Measurements from ENCODE around the gene HECA. TPM values are rescaled to one million over a fixed set of nuclear protein-coding genes. Genes with fewer than 3 reads are reported as not detected.
"Not testable (repeated sequence)": the region's sequence is repeated elsewhere in the genome, so short reads cannot be mapped to it uniquely, and the experiment has no call there.

HECA gene
- total RNA-seq, 2 experiments from 2014 or later = 51.6 to 63.4 TPM

- Mint-ChIP-seq H3K36me3 (ENCODE audit: low read depth) (peaks cover 33% of the 10 kb centered on the region), H3K27ac (peak overlapping the region; percentile 98), H3K9me3 (ENCODE audit: low read depth) (no peaks in the 10 kb centered on the region), H3K27me3 (no peaks in the 10 kb centered on the region), H3K4me3 (peak overlapping the region; percentile 93), H3K4me1 (peaks cover 54% of the 10 kb centered on the region)
- ChIA-PET CTCF (interaction anchor here (0.7 to 3.3 kb wide), 2 partner anchors 229 to 310 kb away, joined by 3 to 10 read pairs; no protein-coding TSS in a partner anchor), POLR2A (interaction anchor here (1.1 to 1.5 kb wide), 2 partner anchors 26 to 234 kb away, joined by 5 to 12 read pairs; no protein-coding TSS in a partner anchor)
- peak; percentile 13 for ATAC-seq
- peak; percentile 75 for DNase-seq
- intact Hi-C loops (cut with DNase I, micrococcal nuclease) = loop anchor here (1.0 to 5.0 kb wide), 8 partner anchors 8 to 364 kb away; partner anchors contain the start of genes ABRACL (in 1 of the 2), CCDC28A (in 1 of the 2), CITED2 (in 1 of the 2) and REPS1 (in 1 of the 2)
Measured at GRCh38 chr6:139135578-139136545, 982 bp downstream of the HECA start.

GRCh38 chr6:139137706-139138105 lies 2.8 kb downstream of the HECA start:
- H3K36me3 Mint-ChIP-seq (ENCODE audit: low read depth) = peaks cover 42% of the 10 kb centered on the region
- peaks cover 49% of the 10 kb centered on the region for H3K4me1 Mint-ChIP-seq
- H3K9me3 Mint-ChIP-seq (ENCODE audit: low read depth) = no peaks in the 10 kb centered on the region
- ChIA-PET CTCF (interaction anchor here (0.6 to 3.3 kb wide), 13 partner anchors 9 to 232 kb away, joined by 3 to 19 read pairs (median 5); no protein-coding TSS in a partner anchor), POLR2A (interaction anchor here (1.0 to 2.0 kb wide), 9 partner anchors 9 to 237 kb away, joined by 3 to 13 read pairs (median 6); partner anchors contain the start of gene CITED2)
- H3K27me3 Mint-ChIP-seq = no peaks in the 10 kb centered on the region
- intact Hi-C loops (cut with DNase I, micrococcal nuclease) = loop anchor here (2.0 to 5.0 kb wide), 4 partner anchors 15 to 365 kb away; partner anchors contain the start of genes CCDC28A (in 1 of the 2) and REPS1 (in 1 of the 2)
- ATAC-seq = no peak
- H3K27ac Mint-ChIP-seq = peak overlapping the region; percentile 98
- DNase-seq = no peak
- peak overlapping the region; percentile 93 for H3K4me3 Mint-ChIP-seq

GRCh38 chr6:139140854-139141253 lies 6.0 kb downstream of the HECA start:
- Mint-ChIP-seq H3K27ac (peak overlapping the region; percentile 94), H3K36me3 (ENCODE audit: low read depth) (peaks cover 59% of the 10 kb centered on the region), H3K4me3 (peak overlapping the region; percentile 93), H3K4me1 (peaks cover 63% of the 10 kb centered on the region)
- intact Hi-C loops (cut with DNase I, micrococcal nuclease); ATAC-seq; DNase-seq; H3K27me3 Mint-ChIP-seq; H3K9me3 Mint-ChIP-seq (ENCODE audit: low read depth): not testable (repeated sequence)
- POLR2A ChIA-PET = interaction anchor here (0.7 kb wide), 1 partner anchor 24 kb away, joined by 3 read pairs; no protein-coding TSS in a partner anchor
- CTCF ChIA-PET = interaction anchor here (0.8 to 2.6 kb wide), 6 partner anchors 9 to 234 kb away, joined by 3 to 8 read pairs (median 4); partner anchors contain the start of gene CITED2

- H3K4me1 Mint-ChIP-seq = peaks cover 77% of the 10 kb centered on the region
- ATAC-seq (no peak), DNase-seq (no peak)
- no peaks in the 10 kb centered on the region for H3K27me3 Mint-ChIP-seq
- H3K4me3 Mint-ChIP-seq = peak overlapping the region; percentile 53
- peaks cover 54% of the 10 kb centered on the region for H3K36me3 Mint-ChIP-seq (ENCODE audit: low read depth)
- peak overlapping the region; percentile 99 for H3K27ac Mint-ChIP-seq
- ChIA-PET POLR2A (interaction anchor here (0.7 to 1.2 kb wide), 5 partner anchors 8 to 108 kb away, joined by 3 to 5 read pairs (median 3); no protein-coding TSS in a partner anchor), CTCF (interaction anchor here (0.6 to 4.8 kb wide), 5 partner anchors 10 to 120 kb away, joined by 3 to 53 read pairs (median 5); no protein-coding TSS in a partner anchor)
- no peaks in the 10 kb centered on the region for H3K9me3 Mint-ChIP-seq (ENCODE audit: low read depth)
- intact Hi-C loops (cut with DNase I, micrococcal nuclease) = no loop called here
Measured at GRCh38 chr6:139142262-139142661, 7.4 kb downstream of the HECA start.

- H3K4me3 Mint-ChIP-seq = peak overlapping the region; percentile 53
- no peaks in the 10 kb centered on the region for H3K9me3 Mint-ChIP-seq (ENCODE audit: low read depth)
- peaks cover 85% of the 10 kb centered on the region for H3K4me1 Mint-ChIP-seq
- DNase-seq = no peak
- ChIA-PET CTCF (interaction anchor here (0.6 to 4.8 kb wide), 10 partner anchors 9 to 231 kb away, joined by 3 to 53 read pairs (median 5); partner anchors contain the start of gene CITED2), POLR2A (interaction anchor here (0.6 to 1.2 kb wide), 8 partner anchors 9 to 29 kb away, joined by 3 to 5 read pairs (median 3); no protein-coding TSS in a partner anchor)
- H3K27ac Mint-ChIP-seq = peak overlapping the region; percentile 99
- no peaks in the 10 kb centered on the region for H3K27me3 Mint-ChIP-seq
- intact Hi-C loops (cut with DNase I, micrococcal nuclease) = no loop called here
- H3K36me3 Mint-ChIP-seq (ENCODE audit: low read depth) = peaks cover 52% of the 10 kb centered on the region
- ATAC-seq = no peak
Measured at GRCh38 chr6:139143111-139143510, 8.2 kb downstream of the HECA start.

GRCh38 chr6:139144490-139145085 lies 9.7 kb downstream of the HECA start:
- no peaks in the 10 kb centered on the region for H3K27me3 Mint-ChIP-seq
- H3K36me3 Mint-ChIP-seq (ENCODE audit: low read depth) = peaks cover 54% of the 10 kb centered on the region
- H3K4me1 Mint-ChIP-seq = peaks cover 92% of the 10 kb centered on the region
- ChIA-PET CTCF (interaction anchor here (0.7 to 4.8 kb wide), 8 partner anchors 10 to 365 kb away, joined by 3 to 53 read pairs (median 11); partner anchors contain the start of gene CITED2), POLR2A (interaction anchor here (0.6 to 3.4 kb wide), 5 partner anchors 8 to 361 kb away, joined by 3 to 13 read pairs (median 3); partner anchors contain the start of gene CITED2)
- peak overlapping the region; percentile 53 for H3K4me3 Mint-ChIP-seq
- H3K27ac Mint-ChIP-seq = peak overlapping the region; percentile 99
- no peaks in the 10 kb centered on the region for H3K9me3 Mint-ChIP-seq (ENCODE audit: low read depth)
- DNase-seq (peak; percentile 63), ATAC-seq (peak; percentile 37)
- intact Hi-C loops (cut with DNase I, micrococcal nuclease) = loop anchor here (1.0 to 5.0 kb wide), 3 partner anchors 8 to 1317 kb away; no protein-coding TSS in a partner anchor

- intact Hi-C loops (cut with DNase I, micrococcal nuclease) = loop anchor here (1.0 to 5.0 kb wide), 5 partner anchors 8 to 1318 kb away; no protein-coding TSS in a partner anchor
Measured at GRCh38 chr6:139145661-139146060, 10.8 kb downstream of the HECA start.

GRCh38 chr6:139146317-139146726 lies 11.4 kb downstream of the HECA start:
- CTCF ChIA-PET = interaction anchor here (0.7 to 4.8 kb wide), 9 partner anchors 9 to 75 kb away, joined by 3 to 53 read pairs (median 3); no protein-coding TSS in a partner anchor
- Mint-ChIP-seq H3K27ac (peak overlapping the region; percentile 99), H3K4me1 (peaks cover 96% of the 10 kb centered on the region), H3K36me3 (ENCODE audit: low read depth) (peaks cover 55% of the 10 kb centered on the region), H3K4me3 (peak overlapping the region; percentile 53), H3K27me3 (no peaks in the 10 kb centered on the region), H3K9me3 (ENCODE audit: low read depth) (no peaks in the 10 kb centered on the region)
- DNase-seq (peak; percentile 60), ATAC-seq (peak; percentile 71)
- intact Hi-C loops (cut with DNase I, micrococcal nuclease) = loop anchor here (1.0 to 5.0 kb wide), 4 partner anchors 8 to 1319 kb away; no protein-coding TSS in a partner anchor
- POLR2A ChIA-PET = interaction anchor here (0.6 to 3.4 kb wide), 13 partner anchors 7 to 229 kb away, joined by 3 to 13 read pairs (median 6); partner anchors contain the start of genes CITED2, HECA and TXLNB

More at GRCh38 chr6:139145661-139146060, 10.8 kb downstream of the HECA start:
- DNase-seq = no peak
- H3K4me3 Mint-ChIP-seq = peak overlapping the region; percentile 53
- peak; percentile 24 for ATAC-seq
- no peaks in the 10 kb centered on the region for H3K27me3 Mint-ChIP-seq
- peaks cover 54% of the 10 kb centered on the region for H3K36me3 Mint-ChIP-seq (ENCODE audit: low read depth)
- POLR2A ChIA-PET = interaction anchor here (0.6 to 3.4 kb wide), 10 partner anchors 8 to 229 kb away, joined by 3 to 13 read pairs (median 6); partner anchors contain the start of genes CITED2, HECA and TXLNB
- no peaks in the 10 kb centered on the region for H3K9me3 Mint-ChIP-seq (ENCODE audit: low read depth)
- peaks cover 93% of the 10 kb centered on the region for H3K4me1 Mint-ChIP-seq
- CTCF ChIA-PET = interaction anchor here (1.0 to 4.8 kb wide), 10 partner anchors 8 to 228 kb away, joined by 3 to 53 read pairs (median 11); partner anchors contain the start of gene CITED2
- peak overlapping the region; percentile 99 for H3K27ac Mint-ChIP-seq

GRCh38 chr6:139147628-139148027 lies 12.7 kb downstream of the HECA start:
- Mint-ChIP-seq H3K36me3 (ENCODE audit: low read depth) (peaks cover 48% of the 10 kb centered on the region), H3K27ac (peak overlapping the region; percentile 99), H3K9me3 (ENCODE audit: low read depth) (no peaks in the 10 kb centered on the region), H3K27me3 (no peaks in the 10 kb centered on the region), H3K4me3 (peak overlapping the region; percentile 53), H3K4me1 (peaks cover 97% of the 10 kb centered on the region)
- intact Hi-C loops (cut with DNase I, micrococcal nuclease) = loop anchor here in 1 of 2 experiments (5.0 kb wide), 1 partner anchor 1320 kb away; no protein-coding TSS in a partner anchor
- ChIA-PET POLR2A (interaction anchor here (2.5 to 3.4 kb wide), 2 partner anchors 10 to 227 kb away, joined by 13 read pairs; partner anchors contain the start of gene CITED2), CTCF (interaction anchor here (0.5 to 2.8 kb wide), 4 partner anchors 10 to 1264 kb away, joined by 4 to 19 read pairs (median 8); no protein-coding TSS in a partner anchor)
- ATAC-seq (no peak), DNase-seq (no peak)

All from activated CD4-positive, alpha-beta T cell treated with anti-CD3 and anti-CD28 coated beads for 36 hours (primary cell).